ENCODE results near the gene CFAP53. TPM values are rescaled to one million over a fixed set of nuclear protein-coding genes. Genes with fewer than 3 reads are reported as not detected.

Gene CFAP53
- total and polyA plus RNA-seq, 2 of the 4 experiments (the other 2 are of a cell fraction): under 0.01 to 0.12 TPM

GRCh38 chr18:50192995-50193795 is 73.1 kb downstream of the CFAP53 start:
- H2AFZ ChIP-seq (replicated peaks; ENCODE audit: low read length, poor library complexity): no peak overlapping the region
- no peak overlapping the region for H4K91ac ChIP-seq (ENCODE audit: insufficient read depth, low read depth, low read length)
- H4K20me1 ChIP-seq (ENCODE audit: insufficient read depth, low read length): no peaks in the 10 kb centered on the region
- in situ Hi-C loops (cut with MboI; ENCODE audit: low sequenced_read_pairs) (loop anchor here (25.0 kb wide), 1 partner anchor 681 kb away; no protein-coding TSS in a partner anchor), intact Hi-C loops (cut with micrococcal nuclease) (no loop called here), dilution Hi-C loops (cut with HindIII; ENCODE audit: low sequenced_read_pairs, unreplicated experiment) (no loop called here)
- H4K5ac ChIP-seq (ENCODE audit: low read depth, low read length): no peak overlapping the region
- H3K36me3 ChIP-seq (ENCODE audit: control insufficient read depth, insufficient read depth, low read length): no peaks in the 10 kb centered on the region
- no TSS peak for BruUV-seq (replicated peaks)
- no peak overlapping the region for H2BK15ac ChIP-seq (ENCODE audit: low read depth, low read length)
- ChIA-PET CTCF (no interaction called here), POLR2A (ENCODE audit: unreplicated experiment) (interaction anchor here (0.6 kb wide), 1 partner anchor 345 kb away, joined by 3 read pairs; no protein-coding TSS in a partner anchor)
- no peaks in the 10 kb centered on the region for H3K9me1 ChIP-seq (ENCODE audit: insufficient read depth, low read length)
- no peak overlapping the region for H2BK5ac ChIP-seq (ENCODE audit: low read depth, low read length, poor library complexity, severe bottlenecking)
- no peak overlapping the region for H3K23ac ChIP-seq (ENCODE audit: low read depth, low read length)
- H3K9me3 ChIP-seq (ENCODE audit: control insufficient read depth, insufficient read depth, low read length): no peaks in the 10 kb centered on the region; the same call in 1 of the 2 replicates
- no CpG with 5 or more reads among the region's 31 CpGs for WGBS, 2 experiments (ENCODE audit: extremely low coverage in 2 of 2, insufficient read length in 1 of 2)
- no peak overlapping the region for H2AK9ac ChIP-seq (replicated peaks; ENCODE audit: low read depth, low read length, poor library complexity)
- no peak overlapping the region for H2BK120ac ChIP-seq (ENCODE audit: low read depth, low read length)
- no peak overlapping the region for H3K4me3 ChIP-seq (ENCODE audit: insufficient read depth, low read depth, low read length)
- H3K4me1 ChIP-seq (ENCODE audit: control insufficient read depth, insufficient read depth, low read length): no peaks in the 10 kb centered on the region
- no peak overlapping the region for H3K4me2 ChIP-seq (ENCODE audit: low read depth, low read length)
- H4K8ac ChIP-seq (ENCODE audit: low read depth in 2 of 2, low read length in 2 of 2): no peak overlapping the region
- no peak overlapping the region for H3K14ac ChIP-seq (replicated peaks; ENCODE audit: low read depth, low read length)
- ATAC-seq (ENCODE audit: low read depth) (no peak), DNase-seq (no peak)
- H3K27me3 ChIP-seq (ENCODE audit: control insufficient read depth, insufficient read depth, low read length): peaks cover 43% of the 10 kb centered on the region
- H3K9ac ChIP-seq (ENCODE audit: low read depth, low read length): no peak overlapping the region
- H2BK20ac ChIP-seq (ENCODE audit: low read depth, low read length): no peak overlapping the region
- H3K18ac ChIP-seq (ENCODE audit: low read depth, low read length): no peak overlapping the region
- H3K79me1 ChIP-seq (ENCODE audit: low read depth in 1 of 2, low read length in 2 of 2): no peaks in the 10 kb centered on the region
- no peak overlapping the region for H3K27ac ChIP-seq (ENCODE audit: insufficient read depth, low read length)
- no peak overlapping the region for H3K56ac ChIP-seq (ENCODE audit: extremely low read depth, insufficient read depth, low read length)
- no peak overlapping the region for H3K4ac ChIP-seq (ENCODE audit: low read depth, low read length)
- no peak overlapping the region for H2AK5ac ChIP-seq (ENCODE audit: low read depth, low read length)
- TF ChIP-seq POLR2A (IDR thresholded peaks at IDR 0.05; ENCODE audit: low read depth, low read length) (no peak), MAZ (IDR thresholded peaks at IDR 0.05; ENCODE audit: borderline replicate concordance, low read depth, low read length) (no peak), RCOR1 (IDR thresholded peaks at IDR 0.05; ENCODE audit: insufficient replicate concordance, low read length) (no peak), RFX5 (IDR thresholded peaks at IDR 0.05; ENCODE audit: low read depth, low read length) (no peak), USF2 (IDR thresholded peaks at IDR 0.05; ENCODE audit: low read depth, low read length) (no peak), MXI1 (IDR thresholded peaks at IDR 0.05; ENCODE audit: borderline replicate concordance, low read depth, low read length) (no peak), RAD21 (IDR thresholded peaks at IDR 0.05; ENCODE audit: low read length) (no peak), SMC3 (IDR thresholded peaks at IDR 0.05; ENCODE audit: low read depth, low read length) (no peak), NFE2L2 (IDR thresholded peaks at IDR 0.05; ENCODE audit: low read depth, low read length) (no peak), FOS (IDR thresholded peaks at IDR 0.05; ENCODE audit: low read depth, low read length) (no peak), CEBPB (IDR thresholded peaks at IDR 0.05; ENCODE audit: low read depth, low read length) (no peak), MAFK (IDR thresholded peaks at IDR 0.05; ENCODE audit: low read depth, low read length) (no peak), CHD1 (IDR thresholded peaks at IDR 0.05; ENCODE audit: low read depth, low read length) (no peak), ELK1 (IDR thresholded peaks at IDR 0.05; ENCODE audit: borderline replicate concordance, low read depth, low read length) (no peak), CTCF (conservative IDR thresholded peaks at IDR 0.05; ENCODE audit: low read depth, low read length) (no peak)
